GM19463 (cell line): ENCODE data around the gene SLCO4A1.
"Not testable (repeated sequence)": the region's sequence is repeated elsewhere in the genome, so short reads cannot be mapped to it uniquely, and the experiment has no call there.

Experiments used
- ATAC-seq: cut with Tn5 transposase; IDR thresholded peaks from one replicate; pipeline ENCODE4 v1.9.1; 2021; ENCODE audit warnings: mild to moderate bottlenecking, moderate library complexity; ENCODE audit not compliant: unreplicated experiment

SLCO4A1 gene

GRCh38 chr20:62679978-62680589, 37.8 kb downstream of the SLCO4A1 start:
- no peak for ATAC-seq

GRCh38 chr20:62682912-62683517, 40.7 kb downstream of the SLCO4A1 start:
- ATAC-seq: no peak

GRCh38 chr20:62683660-62684322, 41.5 kb downstream of the SLCO4A1 start:
- ATAC-seq: not testable (repeated sequence)

GRCh38 chr20:62684981-62685380, 42.7 kb downstream of the SLCO4A1 start:
- no peak for ATAC-seq

- ATAC-seq: no peak
Observed at GRCh38 chr20:62685781-62686555, 43.7 kb downstream of the SLCO4A1 start.

GRCh38 chr20:62686869-62687830, 44.8 kb downstream of the SLCO4A1 start:
- ATAC-seq: no peak

- ATAC-seq: no peak
Observed at GRCh38 chr20:62688083-62688482, 45.8 kb downstream of the SLCO4A1 start.

GRCh38 chr20:62688855-62689460, 46.7 kb downstream of the SLCO4A1 start:
- ATAC-seq: no peak

- no peak for ATAC-seq
Observed at GRCh38 chr20:62689861-62690260, 47.6 kb downstream of the SLCO4A1 start.

GRCh38 chr20:62690261-62690820, 48.0 kb downstream of the SLCO4A1 start:
- ATAC-seq: no peak

- no peak for ATAC-seq
Observed at GRCh38 chr20:62691487-62691886, 49.2 kb downstream of the SLCO4A1 start.

- no peak for ATAC-seq
Observed at GRCh38 chr20:62692176-62692575, 49.9 kb downstream of the SLCO4A1 start.

GRCh38 chr20:62692801-62693523, 50.7 kb downstream of the SLCO4A1 start:
- no peak for ATAC-seq

GRCh38 chr20:62693524-62693922, 51.2 kb downstream of the SLCO4A1 start:
- no peak for ATAC-seq

GRCh38 chr20:62694106-62694505, 51.8 kb downstream of the SLCO4A1 start:
- ATAC-seq: no peak

GRCh38 chr20:62694868-62695267, 52.6 kb downstream of the SLCO4A1 start:
- no peak for ATAC-seq

- no peak for ATAC-seq
Observed at GRCh38 chr20:62695448-62696414, 53.4 kb downstream of the SLCO4A1 start.

GRCh38 chr20:62696434-62696957, 54.2 kb downstream of the SLCO4A1 start:
- ATAC-seq: no peak
